Upper lobe of right lung (tissue), 1 donor: ENCODE results near the gene CCDC91. TPM values are rescaled to one million over a fixed set of nuclear protein-coding genes. Genes with fewer than 3 reads are reported as not detected.

Experiments used
- ATAC-seq: fragments of 200-7000 bp; cut with Tn5 transposase; one replicate; pipeline ENCODE4 v1.9.1; 2020; ENCODE audit warnings: mild to moderate bottlenecking, moderate library complexity
- DNase-seq: peaks from one replicate; pipeline ENCODE4 v3.0.0-alpha.2; 2020
- H3K27ac ChIP-seq: fragments of 200-600 bp; one replicate; pipeline ENCODE4 v1.8.0; 2022
- H3K27me3 ChIP-seq: fragments of 200-600 bp; one replicate; pipeline ENCODE4 v1.8.0; 2022; ENCODE audit warnings: mild to moderate bottlenecking
- H3K36me3 ChIP-seq: fragments of 200-600 bp; one replicate; pipeline ENCODE4 v1.8.0; 2022
- H3K4me1 ChIP-seq: fragments of 200-600 bp; one replicate; pipeline ENCODE4 v1.8.0; 2022
- H3K4me3 ChIP-seq: fragments of 200-600 bp; one replicate; pipeline ENCODE4 v1.8.0; 2022; ENCODE audit warnings: mild to moderate bottlenecking
- H3K9me3 ChIP-seq: fragments of 200-600 bp; one replicate; pipeline ENCODE4 v1.8.0; 2022
- CTCF ChIP-seq: fragments of 200-600 bp; IDR thresholded peaks from one replicate; pipeline ENCODE4 v1.8.0; 2022; ENCODE audit warnings: antibody characterized with exemption
- intact Hi-C: fragments of 100-400 bp; cut with DNase I; formaldehyde crosslinking; loops from one replicate; pipeline ENCODE4 v1.11.0; 2022
- total RNA-seq: library from RNA; stranded (reverse); fragmentation: NEBNext Ultra II Directional; extraction: Animal tissue kit (Norgen Biotek cat#: 25700); gene quantifications from one replicate; pipeline ENCODE4 v1.2.1, GENCODE V29; 2021
- donor health status: DM: no; HTN: yes; CAD: no; lungs with severe emphysema.

The CCDC91 gene
- total RNA-seq, 1 donor from 2014 or later: 33.4 TPM

DNA sequence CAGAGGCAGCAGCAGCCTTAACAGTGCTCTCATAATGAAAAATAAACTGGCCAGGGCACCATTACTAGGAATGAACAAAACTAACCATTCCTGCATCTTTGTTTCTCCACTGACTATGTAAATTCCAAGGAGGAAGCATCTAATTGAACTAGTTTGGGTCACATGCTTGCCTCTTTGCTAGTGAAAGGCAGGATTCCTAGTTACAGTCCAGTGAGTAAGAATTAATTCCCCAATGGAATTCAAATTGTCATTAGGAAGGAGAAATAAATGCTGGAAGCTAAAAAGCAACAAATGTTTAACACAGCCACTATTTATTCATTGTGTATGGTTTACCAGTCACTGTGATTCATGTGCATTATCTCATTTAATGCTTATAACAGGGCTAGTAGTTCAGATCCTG is 316.0 kb downstream of the CCDC91 start:
- intact Hi-C loops: no loop called here
- no peak for TF ChIP-seq CTCF
- ATAC-seq: no peak

GRCh38 chr12:28507033-28507432 is 316.8 kb downstream of the CCDC91 start:
- H3K9me3 ChIP-seq: no peaks in the 10 kb centered on the region

More for the DNA sequence above, 316.0 kb downstream of the CCDC91 start:
- Histone ChIP-seq H3K36me3 (no peaks in the 10 kb centered on the region), H3K4me1 (no peaks in the 10 kb centered on the region), H3K27ac (no peak overlapping the region), H3K9me3 (no peaks in the 10 kb centered on the region), H3K27me3 (no peaks in the 10 kb centered on the region), H3K4me3 (no peak overlapping the region)
- DNase-seq: no peak

GRCh38 chr12:28507867-28508266 is 317.6 kb downstream of the CCDC91 start:
- no peak overlapping the region for H3K27ac ChIP-seq
- no peaks in the 10 kb centered on the region for H3K9me3 ChIP-seq
- intact Hi-C loops: no loop called here
- no peaks in the 10 kb centered on the region for H3K27me3 ChIP-seq
- no peak overlapping the region for H3K4me3 ChIP-seq
- no peak for TF ChIP-seq CTCF
- H3K36me3 ChIP-seq: no peaks in the 10 kb centered on the region
- H3K4me1 ChIP-seq: no peaks in the 10 kb centered on the region
- ATAC-seq (no peak), DNase-seq (no peak)

More at GRCh38 chr12:28507033-28507432, 316.8 kb downstream of the CCDC91 start:
- Histone ChIP-seq H3K27ac (no peak overlapping the region), H3K4me1 (no peaks in the 10 kb centered on the region), H3K27me3 (no peaks in the 10 kb centered on the region), H3K36me3 (no peaks in the 10 kb centered on the region), H3K4me3 (no peak overlapping the region)
- intact Hi-C loops: no loop called here
- DNase-seq (no peak), ATAC-seq (no peak)
- TF ChIP-seq CTCF: no peak

DNA sequence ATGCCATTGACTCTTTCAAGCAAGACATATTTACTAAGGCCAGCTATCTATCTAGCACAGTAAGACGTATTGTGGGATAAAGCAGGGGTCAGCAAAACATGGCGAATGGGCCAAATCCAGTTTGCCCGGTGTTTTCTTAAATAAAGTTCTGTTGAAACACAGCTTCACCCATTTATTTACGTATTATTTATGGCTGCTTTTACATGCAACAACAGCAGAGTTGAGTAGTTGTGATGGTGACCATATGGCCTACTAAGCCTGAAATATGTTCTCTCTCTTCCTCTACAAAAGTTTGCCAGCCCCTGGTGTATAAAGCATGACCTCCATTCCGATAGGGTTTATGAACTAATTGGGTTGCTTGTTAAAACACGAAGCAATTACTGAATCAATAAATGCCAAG is 322.1 kb downstream of the CCDC91 start:
- intact Hi-C loops: no loop called here
- no peak overlapping the region for H3K27ac ChIP-seq
- DNase-seq (no peak), ATAC-seq (no peak)
- no peaks in the 10 kb centered on the region for H3K27me3 ChIP-seq
- H3K36me3 ChIP-seq: no peaks in the 10 kb centered on the region
- H3K4me1 ChIP-seq: no peaks in the 10 kb centered on the region
- TF ChIP-seq CTCF: no peak
- no peaks in the 10 kb centered on the region for H3K9me3 ChIP-seq
- no peak overlapping the region for H3K4me3 ChIP-seq

- ATAC-seq: no peak
- H3K4me1 ChIP-seq: no peaks in the 10 kb centered on the region
- intact Hi-C loops: no loop called here
Measured at GRCh38 chr12:28512876-28513275, 322.6 kb downstream of the CCDC91 start.

More at GRCh38 chr12:28512876-28513275, 322.6 kb downstream of the CCDC91 start:
- no peak overlapping the region for H3K4me3 ChIP-seq
- no peak for DNase-seq
- H3K27me3 ChIP-seq: no peaks in the 10 kb centered on the region
- TF ChIP-seq CTCF: no peak
- H3K9me3 ChIP-seq: no peaks in the 10 kb centered on the region
- no peaks in the 10 kb centered on the region for H3K36me3 ChIP-seq
- H3K27ac ChIP-seq: no peak overlapping the region
